AG04449 (cell line): ENCODE data around the gene BEST2.

Experiments
- CTCF ChIA-PET: fragments of 350-600 bp; formaldehyde crosslinking; extraction: SDS; loops from one replicate; lab custom pipeline; 2021; ENCODE audit warnings: antibody characterized with exemption; lab: Yijun Ruan, JAX
- POLR2A ChIA-PET: fragments of 400-600, 350-600 bp; formaldehyde crosslinking; extraction: SDS; loops from one replicate; lab custom pipeline; 2020; ENCODE audit warnings: antibody characterized with exemption, inconsistent platforms; lab: Yijun Ruan, JAX
- DNase-seq: peaks from one replicate; pipeline ENCODE4 v3.0.0-alpha.2; 2010; ENCODE audit warnings: low read depth, low spot score
- H3K4me3 ChIP-seq: 2 replicates; pipeline ENCODE4 v1.5.1; 2011; ENCODE audit warnings: low read depth, mild to moderate bottlenecking, control low read depth, low read length
- CTCF ChIP-seq: IDR thresholded peaks from one replicate; pipeline ENCODE4 v1.5.1; 2011; ENCODE audit warnings: mild to moderate bottlenecking, moderate library complexity, low read length, control low read depth, inconsistent platforms; ENCODE audit not compliant: insufficient read depth; ENCODE audit errors: missing control alignments

Gene BEST2

GRCh38 chr19:12788682-12789097 lies 37.1 kb downstream of the BEST2 start:
- no peak for DNase-seq
- ChIA-PET CTCF (interaction anchor here (0.9 to 4.7 kb wide), 10 partner anchors 8 to 59 kb away, joined by 3 to 58 read pairs (median 10); partner anchors contain the start of genes PRDX2 and THSD8), POLR2A (interaction anchor here (0.5 to 1.4 kb wide), 6 partner anchors 8 to 364 kb away, joined by 3 to 5 read pairs (median 3); partner anchors contain the start of gene FARSA)
- peak overlapping the region; percentile 55 for H3K4me3 ChIP-seq
- TF ChIP-seq CTCF = no peak

DNA sequence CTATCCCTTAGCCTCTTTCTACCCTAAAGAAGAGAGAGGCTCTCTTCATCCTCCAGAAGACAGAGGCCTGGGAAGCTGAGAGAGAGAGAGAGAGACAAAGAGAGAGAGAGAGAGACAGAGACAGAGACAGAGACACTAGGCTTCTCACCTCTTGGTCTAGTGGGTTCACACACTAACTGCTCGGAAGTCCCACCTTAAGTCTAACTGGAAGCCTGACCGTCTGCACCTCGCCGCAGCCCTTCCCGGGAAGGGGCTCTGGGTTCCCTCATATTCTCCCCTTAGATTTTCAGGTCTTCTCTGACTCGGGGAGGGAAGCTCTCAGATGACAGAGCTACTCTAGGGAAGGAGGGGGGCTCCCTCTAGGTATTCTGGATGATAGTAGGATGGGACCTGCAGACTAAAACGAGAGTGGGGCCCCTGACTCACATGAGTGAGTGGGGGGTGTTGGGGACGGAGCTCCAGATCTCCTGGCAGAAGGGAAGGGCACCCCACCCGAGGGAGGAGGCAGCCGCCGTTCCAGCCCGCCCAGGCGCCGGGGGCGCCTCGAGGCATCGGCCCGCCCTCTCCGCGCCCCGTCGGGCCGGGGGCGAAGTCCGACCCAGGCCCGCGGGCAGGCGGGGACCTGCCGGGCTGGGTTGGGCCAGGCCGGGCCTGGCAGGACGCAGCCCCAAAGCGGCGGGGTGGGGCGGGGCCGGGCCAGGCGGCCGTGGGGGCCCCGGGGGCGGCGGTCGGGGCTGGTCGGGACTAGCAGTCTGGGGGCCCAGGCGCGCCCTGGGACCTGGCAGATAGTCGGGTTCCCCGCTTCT lies 37.7 kb downstream of the BEST2 start:
- ChIA-PET POLR2A (interaction anchor here (0.5 to 1.4 kb wide), 7 partner anchors 9 to 364 kb away, joined by 3 to 5 read pairs (median 3); partner anchors contain the start of gene FARSA), CTCF (interaction anchor here (1.1 to 4.7 kb wide), 9 partner anchors 7 to 58 kb away, joined by 3 to 58 read pairs (median 11); partner anchors contain the start of genes PRDX2 and THSD8)
- DNase-seq = no peak
- peak overlapping the region; percentile 55 for H3K4me3 ChIP-seq
- no peak for TF ChIP-seq CTCF

DNA sequence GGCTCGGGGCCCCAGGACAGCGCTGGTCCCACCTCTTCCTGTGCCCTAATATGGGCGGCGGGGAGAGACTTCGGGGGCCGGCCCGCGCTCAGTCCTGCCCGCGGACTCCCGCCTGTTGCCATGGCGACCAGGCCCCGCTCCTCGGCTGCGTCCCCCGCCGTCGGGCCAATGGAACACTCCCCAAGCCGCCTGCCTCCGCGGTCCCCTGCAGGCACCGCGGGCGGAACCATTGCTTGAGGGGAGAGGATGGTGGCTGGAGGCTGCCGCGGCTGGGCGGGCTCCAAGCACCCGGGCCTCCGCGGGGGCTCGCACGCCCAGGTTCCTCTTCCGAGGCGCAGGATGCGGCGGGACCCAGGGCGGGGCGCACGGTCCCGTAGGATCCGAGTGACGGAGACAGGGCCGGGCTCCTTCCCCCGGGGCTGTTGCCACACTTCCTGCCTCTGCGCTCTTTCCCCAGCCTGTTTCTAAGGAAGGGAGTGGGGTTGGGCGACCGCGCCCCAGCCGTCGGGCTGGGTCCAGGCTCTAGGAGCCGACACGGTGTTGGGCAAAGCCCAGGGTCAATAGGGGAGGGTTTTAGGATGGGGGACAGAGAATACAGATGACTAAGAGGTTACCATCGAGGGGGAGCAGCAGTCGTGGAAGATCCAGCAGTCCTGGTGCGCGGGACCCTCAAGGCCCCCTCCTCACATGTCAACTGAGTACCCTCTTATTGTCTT lies 38.5 kb downstream of the BEST2 start:
- ChIA-PET CTCF (interaction anchor here (1.0 to 18.0 kb wide), 10 partner anchors 12 to 57 kb away, joined by 3 to 1565 read pairs (median 11); partner anchors contain the start of genes BEST2, HOOK2, PRDX2 and RNASEH2A), POLR2A (interaction anchor here (0.6 to 4.4 kb wide), 4 partner anchors 8 to 143 kb away, joined by 3 to 51 read pairs (median 4); partner anchors contain the start of gene FARSA)
- DNase-seq = no peak
- H3K4me3 ChIP-seq = peak overlapping the region; percentile 55
- TF ChIP-seq CTCF = no peak

GRCh38 chr19:12790628-12791344 lies 39.2 kb downstream of the BEST2 start:
- DNase-seq = no peak
- no peak for TF ChIP-seq CTCF
- POLR2A ChIA-PET = interaction anchor here (0.6 to 4.4 kb wide), 29 partner anchors 8 to 942 kb away, joined by 3 to 158 read pairs (median 4); partner anchors contain the start of genes FBXW9, GET3, RAD23A and RNASEH2A
- peak overlapping the region; percentile 55 for H3K4me3 ChIP-seq
- CTCF ChIA-PET = interaction anchor here (1.0 to 18.0 kb wide), 5 partner anchors 9 to 57 kb away, joined by 3 to 1565 read pairs (median 7); partner anchors contain the start of genes BEST2, HOOK2, RNASEH2A and TRIR

DNA sequence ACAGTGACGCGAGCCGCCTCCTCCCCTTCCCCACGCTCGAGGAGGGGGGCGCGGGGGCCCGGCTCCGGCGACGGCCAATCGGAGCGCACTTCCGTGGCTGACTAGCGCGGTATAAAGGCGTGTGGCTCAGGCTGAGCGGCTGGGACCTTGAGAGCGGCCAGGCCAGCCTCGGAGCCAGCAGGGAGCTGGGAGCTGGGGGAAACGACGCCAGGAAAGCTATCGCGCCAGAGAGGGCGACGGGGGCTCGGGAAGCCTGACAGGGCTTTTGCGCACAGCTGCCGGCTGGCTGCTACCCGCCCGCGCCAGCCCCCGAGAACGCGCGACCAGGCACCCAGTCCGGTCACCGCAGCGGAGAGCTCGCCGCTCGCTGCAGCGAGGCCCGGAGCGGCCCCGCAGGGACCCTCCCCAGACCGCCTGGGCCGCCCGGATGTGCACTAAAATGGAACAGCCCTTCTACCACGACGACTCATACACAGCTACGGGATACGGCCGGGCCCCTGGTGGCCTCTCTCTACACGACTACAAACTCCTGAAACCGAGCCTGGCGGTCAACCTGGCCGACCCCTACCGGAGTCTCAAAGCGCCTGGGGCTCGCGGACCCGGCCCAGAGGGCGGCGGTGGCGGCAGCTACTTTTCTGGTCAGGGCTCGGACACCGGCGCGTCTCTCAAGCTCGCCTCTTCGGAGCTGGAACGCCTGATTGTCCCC lies 39.9 kb downstream of the BEST2 start, which contains the start of gene JUNB:
JUNB (plus strand) TSS at position 142 of the 706 bp plus-strand sequence; CDS start at position 428, 286 bp downstream.
- TF ChIP-seq CTCF = no peak
- CTCF ChIA-PET = interaction anchor here (1.0 to 18.0 kb wide), 5 partner anchors 9 to 57 kb away, joined by 3 to 1565 read pairs (median 7); partner anchors contain the start of genes BEST2, HOOK2, RNASEH2A and TRIR
- POLR2A ChIA-PET = interaction anchor here (0.6 to 4.4 kb wide), 34 partner anchors 9 to 941 kb away, joined by 3 to 158 read pairs (median 4); partner anchors contain the start of genes FBXW9, GET3, RAD23A and RNASEH2A
- DNase-seq = no peak
- peak within 1 kb of the TSS; percentile 99 for H3K4me3 ChIP-seq
